Measurements from ENCODE around the gene ADGRL4.

DNA sequence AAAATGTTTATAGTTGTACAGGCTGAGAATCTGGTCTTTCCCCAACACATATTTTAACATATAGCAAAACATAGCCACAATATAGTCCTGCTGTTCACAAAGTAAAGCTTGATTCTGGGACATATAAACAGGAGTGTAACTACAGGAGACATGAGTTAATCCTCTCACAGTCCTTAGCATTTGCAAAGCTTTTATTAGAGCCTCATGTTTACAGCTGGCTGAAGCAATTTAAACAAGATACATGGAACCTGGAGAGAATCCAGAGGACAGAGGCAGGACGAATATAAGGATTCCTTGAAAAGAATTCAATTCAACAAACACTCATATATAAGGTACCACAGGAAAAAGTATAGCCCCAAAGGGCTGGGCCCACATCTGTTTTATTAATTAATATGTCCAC is 163.4 kb downstream of the ADGRL4 start:
- no peak for TF ChIP-seq POLR2A (IDR thresholded peaks at IDR 0.05)
- TF ChIP-seq CTCF (IDR thresholded peaks at IDR 0.05) = no peak
- TF ChIP-seq POLR2AphosphoS5 (IDR thresholded peaks at IDR 0.05) = no peak
- no peak for TF ChIP-seq EP300 (IDR thresholded peaks at IDR 0.05)
